D721Med (cell line): Measurements from ENCODE around the gene MS4A12.
"Not testable (repeated sequence)": the region's sequence is repeated elsewhere in the genome, so short reads cannot be mapped to it uniquely, and the experiment has no call there.

ENCODE experiments used
- DNase-seq: peaks from one replicate; pipeline ENCODE4 v3.0.0; 2011; ENCODE audit warnings: low spot score; ENCODE audit not compliant: insufficient read length
- FAIRE-seq: peaks from 2 replicates; lab custom pipeline; 2011; peaks lifted over from hg19 to GRCh38; lab: Jason Lieb, UNC
- CTCF ChIP-seq: IDR thresholded peaks from 2 replicates; pipeline ENCODE4 v1.5.1; 2012; ENCODE audit warnings: mild to moderate bottlenecking, control low read depth; ENCODE audit not compliant: insufficient read depth; ENCODE audit errors: missing control alignments

Gene MS4A12, protein sequence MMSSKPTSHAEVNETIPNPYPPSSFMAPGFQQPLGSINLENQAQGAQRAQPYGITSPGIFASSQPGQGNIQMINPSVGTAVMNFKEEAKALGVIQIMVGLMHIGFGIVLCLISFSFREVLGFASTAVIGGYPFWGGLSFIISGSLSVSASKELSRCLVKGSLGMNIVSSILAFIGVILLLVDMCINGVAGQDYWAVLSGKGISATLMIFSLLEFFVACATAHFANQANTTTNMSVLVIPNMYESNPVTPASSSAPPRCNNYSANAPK

DNA sequence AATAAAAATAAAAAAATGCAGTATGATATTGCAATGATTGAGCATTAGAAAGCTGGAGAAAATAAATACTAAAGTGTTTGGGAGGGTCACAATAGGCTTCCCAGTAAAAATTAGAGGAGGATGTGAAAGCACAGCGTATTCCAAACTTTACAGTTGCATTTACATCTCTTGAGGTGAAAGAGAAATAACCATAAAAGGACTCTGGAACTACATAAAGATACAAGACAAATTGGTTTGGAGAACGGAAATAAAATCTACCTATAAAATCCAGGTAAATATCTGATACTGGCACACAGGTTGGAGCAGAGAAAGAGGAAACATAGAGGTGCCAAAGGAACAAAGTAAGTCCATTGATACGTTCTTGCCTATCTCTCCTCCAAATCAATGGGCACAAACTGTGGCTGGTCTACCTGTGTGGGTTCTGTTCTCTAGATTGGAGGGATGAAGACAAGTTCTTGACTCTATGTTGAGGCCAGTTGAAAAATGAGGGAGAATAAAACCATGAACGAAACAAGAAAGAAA, at the start of gene MS4A12:
Gene MS4A12, plus strand, starts transcription at position 291 of the 522 bp plus-strand sequence. CDS start 4,541 bp downstream, outside the sequence.
- no peak for TF ChIP-seq CTCF
- no peak for FAIRE-seq
- DNase-seq = no peak

GRCh38 chr11:60447070-60447469, 45.5 kb upstream of the MS4A12 start:
- no peak for TF ChIP-seq CTCF
- no peak for FAIRE-seq
- DNase-seq = no peak

GRCh38 chr11:60447846-60448245, 44.7 kb upstream of the MS4A12 start:
- no peak for DNase-seq
- no peak for TF ChIP-seq CTCF
- no peak for FAIRE-seq

GRCh38 chr11:60451185-60451584, 41.4 kb upstream of the MS4A12 start:
- FAIRE-seq, DNase-seq: not testable (repeated sequence)

- TF ChIP-seq CTCF = no peak
- no peak for FAIRE-seq
- DNase-seq = no peak
Observed at GRCh38 chr11:60454212-60454611, 38.4 kb upstream of the MS4A12 start.

GRCh38 chr11:60455531-60456042, 37.0 kb upstream of the MS4A12 start, which contains the start of gene MS4A1:
Gene MS4A1 (plus strand): TSS chr11:60455847. CDS start chr11:60462375, 6,528 bp downstream.
- DNase-seq (no peak), FAIRE-seq (no peak)
- no peak for TF ChIP-seq CTCF

- no peak for FAIRE-seq
- TF ChIP-seq CTCF = no peak
- no peak for DNase-seq
Observed at GRCh38 chr11:60457576-60457975, 35.0 kb upstream of the MS4A12 start.
